Cardiac septum (tissue), 1 donor: ENCODE results near the gene GRK4. TPM values are rescaled to one million over a fixed set of nuclear protein-coding genes. Genes with fewer than 3 reads are reported as not detected.
"Not testable (repeated sequence)": the region's sequence is repeated elsewhere in the genome, so short reads cannot be mapped to it uniquely, and the experiment has no call there.

Source experiments
- DNase-seq: peaks from one replicate; pipeline ENCODE4 v3.0.0-alpha.2; 2020; ENCODE audit warnings: low spot score
- intact Hi-C: fragments of 100-400 bp; cut with DNase I; formaldehyde crosslinking; loops from one replicate; pipeline ENCODE4 v1.14.0; 2022
- total RNA-seq: library from RNA; stranded (reverse); fragmentation: NEBNext Ultra II Directional; extraction: Animal tissue kit (Norgen Biotek cat#: 25700); gene quantifications from one replicate; pipeline ENCODE4 v1.2.1, GENCODE V29; 2021
- donor health status: DM: no; HTN: no; CAD: no.

GRK4 gene
- total RNA-seq, 1 donor from 2014 or later = 13.5 TPM

- peak; percentile 58 for DNase-seq
- intact Hi-C loops = loop anchor here (5.0 kb wide), 1 partner anchor 88 kb away; the partner anchor contains the start of gene ADD1
Observed at GRCh38 chr4:2930135-2930757, 33.1 kb upstream of the GRK4 start.

GRCh38 chr4:2930758-2931511 lies 32.4 kb upstream of the GRK4 start:
- intact Hi-C loops = loop anchor here (5.0 kb wide), 1 partner anchor 89 kb away; the partner anchor contains the start of gene ADD1
- peak; percentile 74 for DNase-seq

GRCh38 chr4:2931512-2932301 lies 31.7 kb upstream of the GRK4 start:
- DNase-seq = peak; percentile 91
- intact Hi-C loops = loop anchor here (5.0 kb wide), 1 partner anchor 89 kb away; the partner anchor contains the start of gene ADD1

DNA sequence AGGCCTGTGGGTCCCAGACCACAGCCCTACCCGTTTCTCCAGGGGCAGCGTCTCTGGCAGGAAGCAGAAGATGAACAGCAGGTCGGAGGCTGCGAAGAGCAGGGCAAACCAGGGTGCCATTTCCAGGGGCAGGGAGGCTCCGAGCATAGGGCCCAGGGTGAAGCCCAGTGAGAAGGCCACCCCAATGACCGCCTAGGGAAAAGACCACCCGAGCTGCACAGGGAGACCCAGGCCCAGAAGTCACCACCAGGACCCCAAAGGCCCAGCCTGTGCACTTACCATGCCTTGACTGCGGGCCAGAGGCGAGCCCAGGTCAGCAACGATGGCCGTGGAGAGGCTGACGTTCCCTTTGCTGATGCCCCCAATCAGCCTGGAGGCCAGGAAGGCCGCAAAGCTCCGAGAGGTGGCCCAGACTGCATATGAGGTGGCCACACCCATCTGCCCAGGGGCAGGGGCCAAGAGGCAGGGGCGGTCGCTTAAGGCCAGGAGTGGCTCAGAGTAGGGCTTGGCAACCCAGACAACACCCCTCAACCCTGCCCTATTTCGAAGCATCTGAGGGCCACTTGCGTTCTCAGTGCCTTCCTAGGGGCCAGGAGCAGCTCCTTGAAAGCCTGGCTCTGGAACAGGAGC lies 30.9 kb upstream of the GRK4 start:
- intact Hi-C loops = loop anchor here (5.0 kb wide), 1 partner anchor 90 kb away; the partner anchor contains the start of gene ADD1
- DNase-seq = peak; percentile 67

- intact Hi-C loops = loop anchor here (5.0 kb wide), 1 partner anchor 91 kb away; the partner anchor contains the start of gene ADD1
- DNase-seq = peak; percentile 74
Observed at GRCh38 chr4:2932951-2933565, 30.3 kb upstream of the GRK4 start.

- DNase-seq = peak; percentile 70
- intact Hi-C loops = loop anchor here (2.0 to 5.0 kb wide), 2 partner anchors 91 to 177 kb away; partner anchors contain the start of genes ADD1 and TNIP2
Observed at GRCh38 chr4:2933566-2934076, 29.8 kb upstream of the GRK4 start.

DNA sequence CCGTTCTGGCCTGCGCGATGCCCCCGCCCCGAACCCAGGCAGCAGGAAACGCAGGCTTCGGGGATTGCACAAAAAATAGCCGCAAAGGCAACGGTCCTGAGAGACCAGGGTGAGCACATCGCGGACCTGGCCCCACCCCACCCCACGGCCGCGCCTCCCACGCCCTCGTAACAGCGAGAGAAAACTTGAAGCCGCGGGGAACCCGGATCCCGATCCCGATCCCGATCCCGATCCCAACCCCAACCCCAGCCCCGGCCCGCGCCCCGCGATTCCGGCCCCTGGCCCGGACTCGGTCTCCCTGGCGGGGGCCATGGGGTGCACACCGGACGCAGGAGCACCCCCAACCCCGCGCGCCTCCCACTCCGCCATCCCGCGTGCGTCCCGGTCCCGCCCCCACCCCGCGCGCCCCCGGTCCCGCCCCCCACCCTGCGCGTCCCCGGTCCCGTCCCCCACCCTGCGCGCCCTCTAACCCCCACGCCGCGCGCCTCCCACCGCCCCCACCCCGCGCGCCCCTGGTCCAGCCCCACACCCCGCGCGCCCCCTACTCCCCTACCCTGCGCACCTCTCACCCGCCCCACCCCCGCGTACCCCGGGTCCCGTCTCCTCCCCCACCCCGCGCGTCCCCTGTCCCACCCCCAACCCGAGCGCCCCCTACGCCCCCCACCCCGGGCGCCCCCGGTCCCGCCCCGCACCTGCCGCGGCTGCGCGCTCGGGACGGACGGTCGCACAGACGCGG lies 29.1 kb upstream of the GRK4 start:
- intact Hi-C loops = loop anchor here (2.0 to 5.0 kb wide), 2 partner anchors 92 to 177 kb away; partner anchors contain the start of genes ADD1 and TNIP2

GRCh38 chr4:2934813-2935761 lies 28.3 kb upstream of the GRK4 start:
- DNase-seq = peak; percentile 96
- intact Hi-C loops = loop anchor here (2.0 to 5.0 kb wide), 2 partner anchors 93 to 178 kb away; partner anchors contain the start of genes ADD1 and TNIP2

More for the DNA sequence above, 29.1 kb upstream of the GRK4 start:
- peak; percentile 85 for DNase-seq

DNA sequence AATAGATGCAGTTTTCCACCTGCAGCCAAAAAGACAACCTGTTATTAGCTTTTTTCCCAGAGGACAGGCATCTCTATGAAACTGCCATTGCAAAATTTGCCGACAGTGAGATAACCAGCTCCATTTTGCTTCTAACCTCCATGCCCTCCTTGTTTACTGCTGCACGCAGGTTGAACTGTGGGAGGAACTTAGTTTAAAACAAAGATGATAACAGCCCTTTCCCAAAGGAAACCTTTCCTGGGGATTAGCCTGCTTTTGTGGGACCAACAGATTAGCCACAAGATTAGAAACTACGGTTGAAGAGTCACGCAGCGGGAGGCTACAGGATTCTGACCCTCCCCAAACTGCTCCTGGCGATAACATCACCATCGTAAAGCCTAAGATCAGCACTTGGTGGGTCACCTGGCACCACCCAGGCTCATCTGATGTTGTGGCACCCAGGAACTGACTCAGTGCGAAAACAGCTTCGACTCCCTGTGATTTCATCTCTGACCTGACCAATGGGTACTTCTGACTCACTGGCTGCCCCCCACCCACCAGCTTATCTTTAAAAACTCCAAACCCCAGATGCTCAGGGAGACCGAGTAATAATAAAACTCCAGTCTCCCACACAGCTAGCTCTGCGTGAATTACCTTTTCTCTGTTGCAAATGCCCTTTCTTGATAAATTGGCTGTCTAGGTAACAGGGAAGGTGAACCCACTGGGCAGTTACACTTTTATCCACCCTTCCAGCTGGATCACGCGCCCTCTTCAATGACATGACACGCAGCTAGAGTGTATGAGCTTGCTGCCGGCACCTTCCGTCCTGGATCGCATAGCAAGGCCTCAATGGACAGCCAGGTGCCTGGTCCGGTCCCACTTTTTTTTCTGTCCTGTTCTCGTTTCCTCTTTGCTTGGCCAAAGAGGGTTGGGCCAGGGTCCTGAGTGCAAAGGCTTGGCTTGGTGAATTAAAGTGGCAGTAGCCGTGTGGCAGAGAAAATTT lies 27.3 kb upstream of the GRK4 start:
- intact Hi-C loops = loop anchor here (2.0 kb wide), 1 partner anchor 179 kb away; the partner anchor contains the start of gene TNIP2
- peak; percentile 41 for DNase-seq

DNA sequence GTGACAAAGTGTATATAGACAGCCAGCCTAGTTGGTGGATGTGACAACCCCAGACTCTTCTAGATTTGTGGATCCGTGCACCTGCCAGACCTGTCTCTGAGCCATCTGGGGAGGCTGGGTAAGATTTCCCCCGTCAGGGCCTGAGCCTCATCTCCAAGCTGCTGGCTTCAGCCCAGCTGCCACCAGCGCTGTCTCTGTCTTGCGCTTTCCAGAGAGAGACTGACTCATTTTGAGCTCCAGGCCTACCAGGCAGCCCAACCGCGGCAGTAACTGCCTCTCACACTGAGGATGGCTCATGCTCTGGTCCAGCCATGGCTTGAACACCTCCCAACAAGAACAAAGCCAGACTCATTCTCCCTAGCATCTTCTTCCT lies 26.6 kb upstream of the GRK4 start:
- peak; percentile 61 for DNase-seq
- intact Hi-C loops = no loop called here

GRCh38 chr4:2937146-2937857 lies 26.1 kb upstream of the GRK4 start:
- peak; percentile 41 for DNase-seq
- intact Hi-C loops = no loop called here

DNA sequence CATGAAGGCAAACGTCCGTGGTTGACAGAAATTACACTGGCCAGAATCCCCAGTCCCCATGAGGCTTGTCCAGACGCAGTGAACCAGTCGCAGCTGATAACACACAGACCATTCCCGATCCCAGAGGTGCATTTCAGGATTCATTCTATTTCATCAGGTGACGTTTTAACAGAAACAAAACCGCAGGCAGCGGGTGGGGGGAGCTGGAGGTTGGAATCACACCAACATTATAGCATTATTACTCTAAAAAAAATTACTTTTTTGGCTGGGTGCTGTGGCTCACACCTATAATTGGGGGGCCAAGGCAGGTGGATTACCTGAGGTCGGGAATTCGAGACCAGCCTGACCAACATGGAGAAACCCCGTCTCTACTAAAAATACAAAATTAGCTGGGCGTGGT lies 25.4 kb upstream of the GRK4 start:
- intact Hi-C loops = no loop called here

GRCh38 chr4:2938411-2938810 lies 25.0 kb upstream of the GRK4 start:
- intact Hi-C loops, DNase-seq: not testable (repeated sequence)

More for the DNA sequence above, 25.4 kb upstream of the GRK4 start:
- DNase-seq = peak; percentile 36

DNA sequence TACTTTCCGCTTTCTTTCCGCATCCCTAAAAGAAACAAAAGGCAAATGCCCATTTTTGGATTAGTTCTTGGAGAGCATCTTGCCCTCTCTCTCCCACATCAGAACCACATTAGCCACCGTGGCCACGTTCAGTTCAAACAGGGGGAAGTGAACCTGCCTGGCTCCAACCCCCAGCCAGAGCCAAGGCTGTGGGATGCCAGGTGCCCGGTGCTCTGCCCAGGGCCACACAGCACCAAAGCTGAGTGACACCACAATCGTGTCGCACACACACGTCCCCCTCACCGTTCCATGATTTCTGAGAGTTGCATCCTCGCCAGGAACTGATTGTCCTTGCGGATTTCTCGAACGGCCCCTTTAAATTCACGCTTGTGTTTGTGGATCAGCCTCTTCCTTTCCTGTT lies 24.5 kb upstream of the GRK4 start:
- intact Hi-C loops = no loop called here
- peak; percentile 55 for DNase-seq
